GM23248 (cell line): Measurements from ENCODE around the gene CDC42EP3.

ENCODE experiments used
- EZH2 ChIP-seq: fragments of 200-600 bp; sonication (generic); IDR thresholded peaks from 2 replicates; pipeline ENCODE4 v1.6.1; 2018; ENCODE audit warnings: antibody characterized with exemption, mild to moderate bottlenecking; ENCODE audit not compliant: insufficient read depth, poor library complexity, severe bottlenecking
- EZH2phosphoT487 ChIP-seq: fragments of 200-600 bp; sonication (generic); IDR thresholded peaks from 2 replicates; pipeline ENCODE4 v1.6.1; 2018; ENCODE audit warnings: antibody characterized with exemption, moderate library complexity, mild to moderate bottlenecking, low read depth; ENCODE audit not compliant: insufficient read depth

DNA sequence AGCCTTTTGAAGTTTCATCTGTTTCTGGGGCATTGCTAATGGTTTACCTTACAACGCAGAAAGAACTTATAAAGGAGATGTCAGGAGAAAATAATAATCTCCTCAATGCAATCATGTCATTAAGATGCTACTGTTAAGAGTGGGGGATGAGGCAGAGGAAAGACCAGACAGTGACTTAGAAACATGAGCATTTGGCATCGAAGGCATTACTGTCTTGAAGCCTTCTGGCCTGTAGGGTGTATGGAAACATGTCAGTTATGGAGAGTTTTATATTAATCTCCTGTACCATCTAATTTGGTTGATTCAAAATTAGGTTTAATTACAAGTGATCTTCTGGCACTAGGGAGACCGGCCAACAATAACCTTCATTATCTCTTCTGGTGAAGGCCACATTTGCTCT lies 32.5 kb downstream of the CDC42EP3 start:
- TF ChIP-seq EZH2phosphoT487 (no peak), EZH2 (no peak)
